Measurements from ENCODE around the gene PHF21B.

- no peak for TF ChIP-seq CTCF (conservative IDR thresholded peaks at IDR 0.05)
- no peak for TF ChIP-seq ZFX (IDR thresholded peaks at IDR 0.05)
These were observed 19.7 kb upstream of the PHF21B start for GRCh38 chr22:45029501-45029900.
